PFSK-1 (cell line): Measurements from ENCODE around the gene MEG3.

ENCODE experiments used
- FOXP2 ChIP-seq: optimal IDR thresholded peaks from 2 replicates; pipeline ENCODE3; 2011; ENCODE audit warnings: borderline replicate concordance, control low read depth, inconsistent platforms; ENCODE audit not compliant: insufficient read depth; ENCODE audit errors: extremely low read length, extremely low read depth
- POLR2AphosphoS5 ChIP-seq: IDR thresholded peaks from 2 replicates; pipeline ENCODE4 v1.6.1; 2012; ENCODE audit warnings: low read depth, mild to moderate bottlenecking, control low read depth, low read length, moderate library complexity
- REST ChIP-seq, 2 experiments: IDR thresholded peaks; 2 replicates each; pipeline versions ENCODE4 v1.6.1 to v1.8.0; 2011 to 2012; ENCODE audit warnings: low read depth in 2 of 2, low read length in 2 of 2, control low read depth in 1 of 2, inconsistent platforms in 1 of 2, mild to moderate bottlenecking in 1 of 2, moderate library complexity in 1 of 2; ENCODE audit not compliant: insufficient read depth in 1 of 2
- SIN3A ChIP-seq: IDR thresholded peaks from 2 replicates; pipeline ENCODE4 v1.6.1; 2012; ENCODE audit warnings: mild to moderate bottlenecking, low read length, moderate library complexity, borderline replicate concordance; ENCODE audit not compliant: insufficient read depth
- TAF1 ChIP-seq: IDR thresholded peaks from 2 replicates; pipeline ENCODE4 v1.6.1; 2012; ENCODE audit warnings: low read length, control low read depth, borderline replicate concordance; ENCODE audit not compliant: insufficient read depth

DNA sequence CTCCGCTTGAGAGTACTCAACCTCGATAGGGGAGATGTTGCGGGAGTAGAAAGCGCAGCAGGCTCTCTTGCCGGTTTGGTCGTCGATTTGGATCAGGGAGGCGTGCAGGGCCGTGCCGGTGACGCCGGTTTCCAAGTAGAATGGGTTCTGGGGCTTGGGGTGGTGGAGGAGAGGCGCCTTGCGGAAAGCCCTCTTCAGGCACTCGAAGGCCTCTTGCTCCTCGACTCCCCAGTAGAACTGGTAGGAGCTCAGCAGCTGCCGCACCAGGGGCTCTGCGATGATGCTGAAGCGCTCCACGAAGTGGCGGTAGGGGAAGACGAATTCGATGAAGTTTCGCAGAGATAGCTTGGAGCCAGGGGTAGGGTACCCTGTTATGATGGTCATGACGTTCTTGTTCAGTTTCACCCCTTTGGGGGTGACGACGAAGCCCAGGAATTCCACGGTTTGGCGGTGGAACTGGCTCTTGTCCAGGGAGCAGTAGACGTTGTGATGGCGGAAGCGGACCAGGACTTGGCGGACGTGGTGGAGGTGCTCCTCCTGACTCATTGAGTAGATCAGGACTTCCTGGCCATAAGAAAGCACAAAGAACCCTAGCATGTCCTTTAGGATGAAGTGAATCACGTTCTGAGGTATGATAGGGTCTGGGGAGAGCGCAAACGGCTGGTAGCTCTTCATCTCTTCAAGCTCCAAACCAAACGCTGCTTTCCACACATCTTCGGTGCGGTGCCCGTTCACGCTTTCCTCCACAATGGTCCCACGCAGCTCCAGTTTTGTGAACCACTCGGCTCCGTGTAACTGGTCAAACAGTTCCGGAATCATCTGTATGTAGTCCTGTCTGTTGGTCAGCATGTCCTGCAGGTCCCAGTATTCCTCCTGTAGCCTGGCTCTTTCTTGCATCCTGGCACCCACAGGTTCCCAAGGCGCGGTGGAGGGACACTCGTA, 56.4 kb downstream of the MEG3 start:
- no peak for TF ChIP-seq TAF1
- no peak for TF ChIP-seq SIN3A
- TF ChIP-seq POLR2AphosphoS5, result no peak
- TF ChIP-seq REST (IDR thresholded peaks at IDR 0.05; ENCODE audit: insufficient read depth in 1 of 2, low read depth in 2 of 2, low read length in 2 of 2), result no peak
- no peak for TF ChIP-seq FOXP2
